Measurements from ENCODE around the gene ITGA1. TPM values are rescaled to one million over a fixed set of nuclear protein-coding genes. Genes with fewer than 3 reads are reported as not detected.

The ITGA1 gene
- total RNA-seq, 2 donors from 2014 or later: 0.33 to 3.5 TPM

GRCh38 chr5:52849544-52849943, 61.8 kb downstream of the ITGA1 start:
- Histone ChIP-seq H3K27me3 (ENCODE audit: control insufficient read depth, insufficient read depth, low read length, poor library complexity, severe bottlenecking) (no peaks in the 10 kb centered on the region), H3K9ac (ENCODE audit: extremely low read depth, low read length, poor library complexity, severe bottlenecking) (no peak overlapping the region), H3K9me3 (ENCODE audit: control insufficient read depth, low read length) (no peaks in the 10 kb centered on the region), H3K36me3 (ENCODE audit: control insufficient read depth, insufficient read depth, low read length) (no peaks in the 10 kb centered on the region), H3K4me3 (ENCODE audit: low read length) (no peak overlapping the region), H3K27ac (ENCODE audit: low read depth, low read length) (no peak overlapping the region), H3K4me1 (ENCODE audit: control insufficient read depth, insufficient read depth, low read length) (no peaks in the 10 kb centered on the region)
- no peak for DNase-seq
- no peaks in the 10 kb centered on the region for H3K4me1 Mint-ChIP-seq
- no peak for TF ChIP-seq CTCF (conservative IDR thresholded peaks at IDR 0.05)
- 90 to 96% methylated on average over 3 of the region's 3 CpGs for WGBS, 2 experiments (ENCODE audit: insufficient coverage in 1 of 2, insufficient read length in 1 of 2)
- no peak overlapping the region for H3K4me3 Mint-ChIP-seq
- H3K9me3 Mint-ChIP-seq: no peaks in the 10 kb centered on the region
- H3K27me3 Mint-ChIP-seq (ENCODE audit: insufficient read depth): no peaks in the 10 kb centered on the region
- no peaks in the 10 kb centered on the region for H3K36me3 Mint-ChIP-seq (ENCODE audit: low read depth)
- H3K27ac Mint-ChIP-seq: no peak overlapping the region

GRCh38 chr5:52853650-52854049, 65.9 kb downstream of the ITGA1 start:
- no peak overlapping the region for H3K9ac ChIP-seq (ENCODE audit: extremely low read depth, low read length, poor library complexity, severe bottlenecking)
- 97% methylated on average over 2 of the region's 2 CpGs; no CpG with 5 or more reads in 1 of the 2 experiments for WGBS, 2 experiments (ENCODE audit: insufficient coverage in 1 of 2, insufficient read length in 1 of 2)
- no peaks in the 10 kb centered on the region for H3K36me3 ChIP-seq (ENCODE audit: control insufficient read depth, insufficient read depth, low read length)
- no peak for TF ChIP-seq CTCF (conservative IDR thresholded peaks at IDR 0.05)
- Mint-ChIP-seq H3K27ac (no peak overlapping the region), H3K4me3 (no peak overlapping the region), H3K4me1 (no peaks in the 10 kb centered on the region), H3K9me3 (no peaks in the 10 kb centered on the region), H3K36me3 (ENCODE audit: low read depth) (no peaks in the 10 kb centered on the region), H3K27me3 (ENCODE audit: insufficient read depth) (no peaks in the 10 kb centered on the region)
- no peak for DNase-seq
- no peaks in the 10 kb centered on the region for H3K4me1 ChIP-seq (ENCODE audit: control insufficient read depth, insufficient read depth, low read length)
- H3K27ac ChIP-seq (ENCODE audit: low read depth, low read length): no peak overlapping the region
- H3K9me3 ChIP-seq (ENCODE audit: control insufficient read depth, low read length): no peaks in the 10 kb centered on the region
- no peak overlapping the region for H3K4me3 ChIP-seq (ENCODE audit: low read length)
- H3K27me3 ChIP-seq (ENCODE audit: control insufficient read depth, insufficient read depth, low read length, poor library complexity, severe bottlenecking): no peaks in the 10 kb centered on the region

GRCh38 chr5:52854301-52854700, 66.6 kb downstream of the ITGA1 start:
- Histone ChIP-seq H3K9ac (ENCODE audit: extremely low read depth, low read length, poor library complexity, severe bottlenecking) (no peak overlapping the region), H3K36me3 (ENCODE audit: control insufficient read depth, insufficient read depth, low read length) (no peaks in the 10 kb centered on the region), H3K27me3 (ENCODE audit: control insufficient read depth, insufficient read depth, low read length, poor library complexity, severe bottlenecking) (no peaks in the 10 kb centered on the region), H3K9me3 (ENCODE audit: control insufficient read depth, low read length) (no peaks in the 10 kb centered on the region), H3K27ac (ENCODE audit: low read depth, low read length) (no peak overlapping the region), H3K4me1 (ENCODE audit: control insufficient read depth, insufficient read depth, low read length) (no peaks in the 10 kb centered on the region), H3K4me3 (ENCODE audit: low read length) (no peak overlapping the region)
- WGBS, 2 experiments (ENCODE audit: insufficient coverage in 1 of 2, insufficient read length in 1 of 2): 80 to 89% methylated on average over 1 to 2 of the region's 2 CpGs
- Mint-ChIP-seq H3K27me3 (ENCODE audit: insufficient read depth) (no peaks in the 10 kb centered on the region), H3K36me3 (ENCODE audit: low read depth) (no peaks in the 10 kb centered on the region), H3K9me3 (no peaks in the 10 kb centered on the region), H3K4me3 (no peak overlapping the region), H3K4me1 (no peaks in the 10 kb centered on the region), H3K27ac (no peak overlapping the region)
- no peak for DNase-seq
- no peak for TF ChIP-seq CTCF (conservative IDR thresholded peaks at IDR 0.05)
